Memory B cell (primary cell): ENCODE data around the gene FRMD5.

Source experiments
- ATAC-seq: fragments of 150-1000 bp; cut with Tn5 transposase; 2 replicates; pipeline ENCODE4 v1.10.0; 2021; ENCODE audit warnings: low read depth, mild to moderate bottlenecking, moderate library complexity
- DNase-seq, 2 donors: peaks; one replicate each; pipeline ENCODE4 v3.0.0; 2022; ENCODE audit warnings: low spot score in 2 of 2
- H3K27ac Mint-ChIP-seq: one replicate; pipeline ENCODE4 v1.8.0; 2022; ENCODE audit warnings: mild to moderate bottlenecking, moderate library complexity, mixed read lengths
- H3K27me3 Mint-ChIP-seq: one replicate; pipeline ENCODE4 v1.8.0; 2022; ENCODE audit warnings: mixed read lengths
- H3K36me3 Mint-ChIP-seq: one replicate; pipeline ENCODE4 v1.8.0; 2022; ENCODE audit warnings: mild to moderate bottlenecking, mixed read lengths
- H3K4me1 Mint-ChIP-seq: one replicate; pipeline ENCODE4 v1.8.0; 2022; ENCODE audit warnings: mixed read lengths
- H3K4me3 Mint-ChIP-seq: one replicate; pipeline ENCODE4 v1.8.0; 2022; ENCODE audit warnings: mild to moderate bottlenecking, moderate library complexity, mixed read lengths
- H3K9me3 Mint-ChIP-seq: one replicate; pipeline ENCODE4 v1.8.0; 2022; ENCODE audit warnings: mixed read lengths

Gene FRMD5

GRCh38 chr15:43922021-43922420 is 273.1 kb downstream of the FRMD5 start:
- Mint-ChIP-seq H3K4me1 (no peaks in the 10 kb centered on the region), H3K27ac (no peak overlapping the region), H3K4me3 (no peak overlapping the region), H3K36me3 (no peaks in the 10 kb centered on the region), H3K27me3 (no peaks in the 10 kb centered on the region), H3K9me3 (no peaks in the 10 kb centered on the region)
- DNase-seq (no peak), ATAC-seq (no peak)

DNA sequence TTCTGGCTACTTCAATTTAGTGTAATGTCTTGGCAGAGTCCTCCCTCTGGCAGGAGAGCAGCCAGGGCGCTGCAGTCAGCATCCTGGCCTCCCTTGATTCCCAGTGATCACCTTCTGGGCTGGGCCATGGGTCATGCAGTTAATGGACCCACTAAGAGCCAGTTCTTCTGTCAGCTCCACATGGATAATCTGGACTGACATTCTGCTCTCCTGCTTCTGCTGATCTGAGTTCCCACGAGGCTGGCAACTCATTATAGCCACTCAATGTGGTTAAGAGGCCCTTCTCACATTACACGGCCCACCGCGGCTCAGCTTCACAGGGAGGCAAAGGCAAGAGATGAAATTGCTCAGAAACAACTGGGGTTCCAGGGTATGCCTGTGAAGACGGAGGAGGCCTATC is 274.3 kb downstream of the FRMD5 start:
- Mint-ChIP-seq H3K27ac (no peak overlapping the region), H3K36me3 (no peaks in the 10 kb centered on the region), H3K4me1 (no peaks in the 10 kb centered on the region), H3K4me3 (no peak overlapping the region), H3K9me3 (no peaks in the 10 kb centered on the region), H3K27me3 (no peaks in the 10 kb centered on the region)
- ATAC-seq: no peak
- no peak for DNase-seq

DNA sequence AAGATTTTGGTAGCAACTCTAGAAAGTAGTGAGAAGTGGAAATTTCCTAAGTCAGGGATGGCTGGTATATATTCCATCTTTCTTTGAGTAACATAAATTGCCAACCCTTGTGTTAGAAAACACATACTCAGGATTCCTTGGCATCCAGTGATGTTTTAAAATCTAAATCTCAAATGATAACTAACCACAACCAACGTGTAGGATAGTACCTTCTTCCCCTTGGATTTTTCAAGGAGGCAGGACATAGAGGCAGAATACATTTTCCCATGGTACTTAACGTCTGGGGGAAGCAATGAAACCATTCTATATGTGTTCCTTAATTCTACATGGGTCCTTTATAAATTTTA is 274.8 kb downstream of the FRMD5 start:
- no peak overlapping the region for H3K4me3 Mint-ChIP-seq
- H3K4me1 Mint-ChIP-seq: no peaks in the 10 kb centered on the region
- no peaks in the 10 kb centered on the region for H3K9me3 Mint-ChIP-seq
- ATAC-seq: no peak
- H3K36me3 Mint-ChIP-seq: no peaks in the 10 kb centered on the region
- no peak overlapping the region for H3K27ac Mint-ChIP-seq
- no peak for DNase-seq
- no peaks in the 10 kb centered on the region for H3K27me3 Mint-ChIP-seq

DNA sequence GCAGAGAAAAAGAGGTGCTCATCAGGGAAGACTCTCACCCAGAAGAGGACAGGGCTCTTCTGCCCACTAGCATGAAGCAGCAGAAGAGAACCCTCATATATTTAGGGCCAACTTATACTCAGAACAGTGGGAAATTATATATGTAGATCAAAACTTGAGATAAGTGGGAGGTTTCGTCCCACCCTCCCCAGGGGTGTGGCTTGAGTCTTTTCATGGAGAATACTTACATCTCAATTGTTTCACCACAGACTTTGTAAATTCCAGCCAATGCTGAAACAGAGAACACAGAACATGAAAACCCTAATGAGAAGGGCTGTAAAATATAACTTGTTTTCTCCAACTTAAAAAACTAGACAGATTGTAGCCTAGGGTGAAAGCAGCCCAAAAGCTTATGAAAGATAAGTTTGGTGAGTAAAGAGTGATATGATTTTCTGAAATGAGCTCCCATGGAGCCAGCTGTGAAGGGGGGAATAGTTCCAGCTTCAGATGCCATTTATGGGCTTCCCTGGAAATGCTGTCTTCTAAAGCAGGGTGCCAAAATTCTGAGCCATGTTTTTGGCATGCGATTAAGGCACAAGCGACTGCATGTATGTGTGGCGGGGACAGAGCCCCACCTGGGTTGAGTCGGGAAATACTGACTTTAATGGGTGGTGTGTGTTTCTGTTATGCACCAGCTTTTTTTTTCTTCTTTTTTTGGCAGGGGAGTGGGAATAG is 275.4 kb downstream of the FRMD5 start:
- Mint-ChIP-seq H3K36me3 (no peaks in the 10 kb centered on the region), H3K27me3 (no peaks in the 10 kb centered on the region), H3K4me3 (no peak overlapping the region)

GRCh38 chr15:43918717-43919116 is 276.4 kb downstream of the FRMD5 start:
- no peaks in the 10 kb centered on the region for H3K9me3 Mint-ChIP-seq
- no peak overlapping the region for H3K4me3 Mint-ChIP-seq
- DNase-seq: no peak
- H3K36me3 Mint-ChIP-seq: no peaks in the 10 kb centered on the region
- H3K4me1 Mint-ChIP-seq: no peaks in the 10 kb centered on the region
- H3K27me3 Mint-ChIP-seq: no peaks in the 10 kb centered on the region
- no peak overlapping the region for H3K27ac Mint-ChIP-seq
- ATAC-seq: no peak

More for the DNA sequence above, 275.4 kb downstream of the FRMD5 start:
- H3K9me3 Mint-ChIP-seq: no peaks in the 10 kb centered on the region
- H3K27ac Mint-ChIP-seq: no peak overlapping the region
- no peaks in the 10 kb centered on the region for H3K4me1 Mint-ChIP-seq
- DNase-seq (no peak), ATAC-seq (no peak)

GRCh38 chr15:43916326-43916660 is 278.8 kb downstream of the FRMD5 start:
- Mint-ChIP-seq H3K4me3 (no peak overlapping the region), H3K27me3 (no peaks in the 10 kb centered on the region), H3K9me3 (no peaks in the 10 kb centered on the region), H3K4me1 (no peaks in the 10 kb centered on the region), H3K27ac (no peak overlapping the region), H3K36me3 (no peaks in the 10 kb centered on the region)
- no peak for ATAC-seq
- no peak for DNase-seq

GRCh38 chr15:43915631-43916325 is 279.3 kb downstream of the FRMD5 start:
- no peak overlapping the region for H3K27ac Mint-ChIP-seq
- H3K4me3 Mint-ChIP-seq: no peak overlapping the region
- H3K36me3 Mint-ChIP-seq: no peaks in the 10 kb centered on the region
- no peaks in the 10 kb centered on the region for H3K4me1 Mint-ChIP-seq
- H3K9me3 Mint-ChIP-seq: no peaks in the 10 kb centered on the region
- ATAC-seq (no peak), DNase-seq (no peak)
- H3K27me3 Mint-ChIP-seq: no peaks in the 10 kb centered on the region

DNA sequence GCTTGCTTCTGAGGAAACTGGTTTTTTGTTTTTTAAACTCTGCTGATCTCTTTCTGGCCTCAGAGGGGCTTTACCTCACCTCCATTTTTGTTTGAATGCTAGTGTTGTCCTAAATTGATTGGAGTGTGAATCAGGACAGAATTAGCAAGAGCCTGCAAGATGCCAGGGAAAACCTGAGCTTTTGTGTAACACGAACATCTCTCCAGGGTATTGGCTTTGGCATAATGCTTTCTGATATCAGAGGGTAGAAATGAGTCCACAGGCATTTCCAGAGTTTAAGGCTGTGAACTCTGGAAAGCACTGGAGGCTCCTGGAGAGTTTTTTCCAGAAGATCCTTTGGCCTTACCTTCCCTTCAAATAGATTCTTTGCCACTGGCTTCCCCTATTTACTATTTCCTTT is 281.1 kb downstream of the FRMD5 start:
- Mint-ChIP-seq H3K27ac (no peak overlapping the region), H3K4me1 (no peaks in the 10 kb centered on the region), H3K9me3 (no peaks in the 10 kb centered on the region), H3K36me3 (no peaks in the 10 kb centered on the region), H3K27me3 (no peaks in the 10 kb centered on the region), H3K4me3 (no peak overlapping the region)
- no peak for DNase-seq
- ATAC-seq: no peak

GRCh38 chr15:43913026-43913780 is 281.9 kb downstream of the FRMD5 start:
- H3K27me3 Mint-ChIP-seq: no peaks in the 10 kb centered on the region
- ATAC-seq: no peak
- no peak overlapping the region for H3K27ac Mint-ChIP-seq
- H3K36me3 Mint-ChIP-seq: no peaks in the 10 kb centered on the region
- H3K4me1 Mint-ChIP-seq: no peaks in the 10 kb centered on the region
- H3K9me3 Mint-ChIP-seq: no peaks in the 10 kb centered on the region
- no peak overlapping the region for H3K4me3 Mint-ChIP-seq
- no peak for DNase-seq

GRCh38 chr15:43912208-43912607 is 282.9 kb downstream of the FRMD5 start:
- Mint-ChIP-seq H3K27ac (no peak overlapping the region), H3K9me3 (no peaks in the 10 kb centered on the region), H3K27me3 (no peaks in the 10 kb centered on the region), H3K4me1 (no peaks in the 10 kb centered on the region), H3K4me3 (no peak overlapping the region), H3K36me3 (no peaks in the 10 kb centered on the region)
- ATAC-seq (no peak), DNase-seq (no peak)

GRCh38 chr15:43911235-43911781 is 283.8 kb downstream of the FRMD5 start:
- Mint-ChIP-seq H3K27ac (no peak overlapping the region), H3K4me3 (no peak overlapping the region), H3K9me3 (no peaks in the 10 kb centered on the region), H3K27me3 (no peaks in the 10 kb centered on the region), H3K36me3 (no peaks in the 10 kb centered on the region), H3K4me1 (no peaks in the 10 kb centered on the region)
- DNase-seq (no peak), ATAC-seq (no peak)

- no peaks in the 10 kb centered on the region for H3K36me3 Mint-ChIP-seq
- DNase-seq (no peak), ATAC-seq (no peak)
- peaks cover 3% of the 10 kb centered on the region for H3K4me1 Mint-ChIP-seq
- H3K27me3 Mint-ChIP-seq: peaks cover 2% of the 10 kb centered on the region
- H3K9me3 Mint-ChIP-seq: no peaks in the 10 kb centered on the region
- no peak overlapping the region for H3K27ac Mint-ChIP-seq
- no peak overlapping the region for H3K4me3 Mint-ChIP-seq
Measured at GRCh38 chr15:43908516-43909050, 286.5 kb downstream of the FRMD5 start.

- no peak for DNase-seq
- no peak overlapping the region for H3K27ac Mint-ChIP-seq
- peaks cover 3% of the 10 kb centered on the region for H3K4me1 Mint-ChIP-seq
- ATAC-seq: no peak
- H3K27me3 Mint-ChIP-seq: peaks cover 2% of the 10 kb centered on the region
- H3K4me3 Mint-ChIP-seq: no peak overlapping the region
- no peaks in the 10 kb centered on the region for H3K36me3 Mint-ChIP-seq
- no peaks in the 10 kb centered on the region for H3K9me3 Mint-ChIP-seq
Measured at GRCh38 chr15:43905755-43906154, 289.3 kb downstream of the FRMD5 start.

DNA sequence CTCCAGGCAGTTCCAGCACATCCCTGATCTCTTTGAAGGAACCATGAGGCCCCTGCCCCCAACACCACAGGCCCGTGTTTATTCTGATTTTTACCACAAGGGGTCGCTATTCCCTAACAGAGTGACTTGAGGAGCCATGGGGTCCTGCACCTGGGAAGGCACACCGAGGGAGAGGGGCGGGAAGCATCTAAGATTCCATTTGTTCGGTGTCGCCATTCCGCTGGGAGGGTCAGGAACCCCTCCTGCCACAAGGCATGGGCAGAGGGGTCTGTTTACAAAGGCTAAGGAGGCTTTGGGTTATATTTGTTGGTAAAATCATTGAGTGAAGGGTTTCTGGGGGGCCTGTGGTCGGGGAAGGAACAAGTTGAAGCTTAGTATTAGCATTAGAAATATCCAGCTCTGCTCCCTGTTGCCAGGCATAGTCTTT is 291.2 kb downstream of the FRMD5 start:
- Mint-ChIP-seq H3K36me3 (no peaks in the 10 kb centered on the region), H3K4me1 (peaks cover 3% of the 10 kb centered on the region), H3K27me3 (peaks cover 2% of the 10 kb centered on the region), H3K9me3 (no peaks in the 10 kb centered on the region), H3K27ac (no peak overlapping the region), H3K4me3 (no peak overlapping the region)
- ATAC-seq: peak; percentile 83
- DNase-seq: peak; percentile 73 to 78
